HepG2 (cell line): ENCODE results near the gene UGP2. TPM values are rescaled to one million over a fixed set of nuclear protein-coding genes. Genes with fewer than 3 reads are reported as not detected.

Source experiments
- BRF2 ChIP-seq: sonication (generic); formaldehyde crosslinking; IDR thresholded peaks from 2 replicates; pipeline ENCODE4 v1.8.1; 2022; ENCODE audit warnings: mild to moderate bottlenecking, missing genetic modification reagents
- GMEB2 ChIP-seq: IDR thresholded peaks from 2 replicates; pipeline ENCODE4 v1.6.1; 2016; ENCODE audit warnings: missing biosample characterization, missing genetic modification reagents, low read depth
- HNRNPLL ChIP-seq: fragments of 200-400 bp; formaldehyde crosslinking; IDR thresholded peaks from 2 replicates; pipeline ENCODE4 v1.6.1; 2017; ENCODE audit warnings: mild to moderate bottlenecking, low read depth, low read length; ENCODE audit not compliant: poor library complexity, severe bottlenecking
- IRF9 ChIP-seq: sonication (generic); formaldehyde crosslinking; IDR thresholded peaks from 2 replicates; pipeline ENCODE4 v1.8.0; 2022; ENCODE audit warnings: missing genetic modification reagents, mild to moderate bottlenecking, borderline replicate concordance
- MTA3 ChIP-seq: sonication (generic); formaldehyde crosslinking; IDR thresholded peaks from 2 replicates; pipeline ENCODE4 v1.4.0; 2020; ENCODE audit warnings: missing genetic modification reagents
- POGK ChIP-seq: sonication (generic); formaldehyde crosslinking; conservative IDR thresholded peaks from 2 replicates; pipeline ENCODE4 v1.8.0; 2022; ENCODE audit warnings: mild to moderate bottlenecking, moderate library complexity, missing genetic modification reagents
- RBFOX2 ChIP-seq: fragments of 200-400 bp; formaldehyde crosslinking; IDR thresholded peaks from 2 replicates; pipeline ENCODE4 v1.6.1; 2017; ENCODE audit warnings: low read depth, mild to moderate bottlenecking, low read length
- RFX5 ChIP-seq: IDR thresholded peaks from 2 replicates; pipeline ENCODE4 v1.6.1; 2011; ENCODE audit warnings: low read depth, low read length, improper control_type of control experiment
- THAP11 ChIP-seq: IDR thresholded peaks from 2 replicates; pipeline ENCODE4 v1.6.1; 2016; ENCODE audit warnings: missing biosample characterization, missing genetic modification reagents
- TP53 ChIP-seq: sonication (generic); formaldehyde crosslinking; conservative IDR thresholded peaks from 2 replicates; pipeline ENCODE4 v1.4.0; 2020; ENCODE audit warnings: missing genetic modification reagents
- ZBTB38 ChIP-seq: sonication (generic); formaldehyde crosslinking; IDR thresholded peaks from 2 replicates; pipeline ENCODE4 v1.5.1; 2020; ENCODE audit warnings: mild to moderate bottlenecking, missing genetic modification reagents
- ZBTB8A ChIP-seq: sonication (generic); formaldehyde crosslinking; IDR thresholded peaks from 2 replicates; pipeline ENCODE4 v1.4.0; 2020; ENCODE audit warnings: mild to moderate bottlenecking, low read depth, missing genetic modification reagents, borderline replicate concordance
- ZNF282 ChIP-seq: fragments of 450-650 bp; IDR thresholded peaks from 2 replicates; pipeline ENCODE4 v1.6.1; 2018; ENCODE audit not compliant: partially characterized antibody
- ZNF543 ChIP-seq: sonication (generic); formaldehyde crosslinking; IDR thresholded peaks from 2 replicates; pipeline ENCODE4 v1.4.0; 2020; ENCODE audit warnings: mild to moderate bottlenecking, missing genetic modification reagents
- polyA plus RNA-seq, 8 experiments: library from polyadenylated mRNA; depleted of rRNA in 3 of 8; stranded (reverse) in 7 of 8; unstranded in 1 of 8; fragments of >200 nt; fragmentation: Illumina TruSeq in 4 of 8; extraction: Trizol in 4 of 8; gene quantifications; 2 replicates each; pipeline versions ENCODE4 v1.2.1 to v1.2.3, GENCODE V29; 2011 to 2016; ENCODE audit warnings: low read depth in 4 of 8, missing spikeins in 1 of 8, mixed read lengths in 1 of 8; ENCODE audit not compliant: insufficient read depth in 1 of 8
- total RNA-seq, 5 experiments: library from RNA; depleted of rRNA; stranded (reverse); fragments of >200 nt; fragmentation: Illumina TruSeq; extraction: Trizol; gene quantifications; 2 replicates each; pipeline ENCODE4 v1.2.3, GENCODE V29; 2016; ENCODE audit warnings: low read depth in 1 of 5
- TF ChIP-seq, protein P1 (sequence below): IDR thresholded peaks from 2 replicates; pipeline ENCODE4 v1.6.1; 2016; ENCODE audit warnings: missing compliant biosample characterization, missing genetic modification reagents, borderline replicate concordance
- TF ChIP-seq, protein P2 (sequence below): sonication (generic); formaldehyde crosslinking; IDR thresholded peaks from 2 replicates; pipeline ENCODE4 v1.5.1; 2020; ENCODE audit warnings: missing genetic modification reagents, mild to moderate bottlenecking, borderline replicate concordance

UGP2 gene
- total and polyA plus RNA-seq, 2 of the 13 experiments (the other 11 are each of a cell fraction or from before 2014, with no cell fraction given): 96.0 to 134 TPM

DNA sequence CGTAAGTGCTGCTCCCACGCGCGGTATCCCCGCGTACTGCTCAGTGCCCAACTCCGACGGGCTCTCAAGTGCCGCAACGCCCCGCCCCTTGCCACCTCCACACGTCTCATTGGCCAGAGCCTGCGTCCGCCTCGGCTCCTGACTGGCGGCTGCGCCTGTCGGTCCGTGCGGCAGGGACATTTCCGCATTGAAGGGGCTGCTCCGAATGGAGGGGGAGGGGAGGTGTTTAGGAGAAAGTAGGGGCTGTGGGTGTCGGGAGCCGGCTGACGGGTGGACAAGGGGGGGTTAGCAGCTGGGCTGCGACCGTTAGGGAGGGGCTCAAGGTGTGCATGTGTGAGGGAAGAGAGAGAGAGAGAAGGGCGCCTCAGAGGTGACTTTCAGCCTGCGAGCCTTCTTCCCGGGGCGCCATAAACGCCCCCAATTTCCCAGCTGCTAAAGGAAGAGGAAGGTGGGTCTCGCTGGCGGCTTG is 877 bp upstream of the UGP2 start (continued):
- TF ChIP-seq POGK (CRISPR knock-in tag) (peak; percentile 67), RBFOX2 (peak; percentile 83), ZBTB38 (CRISPR knock-in tag) (peak; percentile 17; the same call in 1 of the 2 replicates), IRF9 (peak; percentile 83; the same call in 1 of the 2 replicates), THAP11 (CRISPR knock-in tag) (peak; percentile 74), ZBTB8A (CRISPR knock-in tag) (no peak; the same call in 1 of the 2 replicates), GMEB2 (peak; percentile 64), ZNF543 (CRISPR knock-in tag) (peak; percentile 75; the same call in 1 of the 2 replicates), ZNF282 (no peak), BRF2 (no peak; the same call in 1 of the 2 replicates), TP53 (CRISPR knock-in tag) (0 out of 2 replicates have a peak, but pooled peaks have one; percentile 25), HNRNPLL (peak; percentile 94), RFX5 (no peak; the same call in 1 of the 2 replicates), MTA3 (CRISPR knock-in tag) (no peak)
- TF ChIP-seq, protein P1, sequence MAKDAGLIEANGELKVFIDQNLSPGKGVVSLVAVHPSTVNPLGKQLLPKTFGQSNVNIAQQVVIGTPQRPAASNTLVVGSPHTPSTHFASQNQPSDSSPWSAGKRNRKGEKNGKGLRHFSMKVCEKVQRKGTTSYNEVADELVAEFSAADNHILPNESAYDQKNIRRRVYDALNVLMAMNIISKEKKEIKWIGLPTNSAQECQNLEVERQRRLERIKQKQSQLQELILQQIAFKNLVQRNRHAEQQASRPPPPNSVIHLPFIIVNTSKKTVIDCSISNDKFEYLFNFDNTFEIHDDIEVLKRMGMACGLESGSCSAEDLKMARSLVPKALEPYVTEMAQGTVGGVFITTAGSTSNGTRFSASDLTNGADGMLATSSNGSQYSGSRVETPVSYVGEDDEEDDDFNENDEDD (CRISPR knock-in tag): peak; percentile 71; the same call in 1 of the 2 replicates
- TF ChIP-seq, protein P2, sequence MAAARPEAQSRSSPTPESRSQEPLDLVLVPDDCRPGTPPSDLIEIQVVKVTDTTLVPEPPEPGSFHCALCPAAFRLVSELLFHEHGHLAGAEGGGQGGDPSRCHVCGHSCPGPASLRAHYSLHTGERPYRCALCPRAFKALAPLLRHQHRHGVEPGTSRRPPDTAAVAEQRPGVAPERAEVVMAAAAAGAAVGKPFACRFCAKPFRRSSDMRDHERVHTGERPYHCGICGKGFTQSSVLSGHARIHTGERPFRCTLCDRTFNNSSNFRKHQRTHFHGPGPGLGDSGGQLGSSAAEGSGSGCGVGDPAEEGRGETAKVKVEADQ (CRISPR knock-in tag): peak; percentile 18; the same call in 1 of the 2 replicates
